ENCODE data around the gene PSME3IP1.

PSME3IP1 gene

GRCh38 chr16:57102888-57103851 is 82.7 kb downstream of the PSME3IP1 start:
- TF ChIP-seq, protein P1, sequence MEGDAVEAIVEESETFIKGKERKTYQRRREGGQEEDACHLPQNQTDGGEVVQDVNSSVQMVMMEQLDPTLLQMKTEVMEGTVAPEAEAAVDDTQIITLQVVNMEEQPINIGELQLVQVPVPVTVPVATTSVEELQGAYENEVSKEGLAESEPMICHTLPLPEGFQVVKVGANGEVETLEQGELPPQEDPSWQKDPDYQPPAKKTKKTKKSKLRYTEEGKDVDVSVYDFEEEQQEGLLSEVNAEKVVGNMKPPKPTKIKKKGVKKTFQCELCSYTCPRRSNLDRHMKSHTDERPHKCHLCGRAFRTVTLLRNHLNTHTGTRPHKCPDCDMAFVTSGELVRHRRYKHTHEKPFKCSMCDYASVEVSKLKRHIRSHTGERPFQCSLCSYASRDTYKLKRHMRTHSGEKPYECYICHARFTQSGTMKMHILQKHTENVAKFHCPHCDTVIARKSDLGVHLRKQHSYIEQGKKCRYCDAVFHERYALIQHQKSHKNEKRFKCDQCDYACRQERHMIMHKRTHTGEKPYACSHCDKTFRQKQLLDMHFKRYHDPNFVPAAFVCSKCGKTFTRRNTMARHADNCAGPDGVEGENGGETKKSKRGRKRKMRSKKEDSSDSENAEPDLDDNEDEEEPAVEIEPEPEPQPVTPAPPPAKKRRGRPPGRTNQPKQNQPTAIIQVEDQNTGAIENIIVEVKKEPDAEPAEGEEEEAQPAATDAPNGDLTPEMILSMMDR (IDR thresholded peaks at IDR 0.05; ENCODE audit: unreplicated experiment in 3 of 3) = no peak
- H3K4me3 Mint-ChIP-seq = no peak overlapping the region
- H3K27ac Mint-ChIP-seq = no peak overlapping the region

More at GRCh38 chr16:57102888-57103851, 82.7 kb downstream of the PSME3IP1 start:
- no peaks in the 10 kb centered on the region for H3K9me3 Mint-ChIP-seq
- H3K27me3 Mint-ChIP-seq (ENCODE audit: low read depth) = peaks cover 14% of the 10 kb centered on the region
- peaks cover 9% of the 10 kb centered on the region for H3K4me1 Mint-ChIP-seq
- no peaks in the 10 kb centered on the region for H3K36me3 Mint-ChIP-seq (ENCODE audit: low read depth)

All from nephron (organoid).